A673 (cell line): ENCODE results near the gene RPS21. TPM values are rescaled to one million over a fixed set of nuclear protein-coding genes. Genes with fewer than 3 reads are reported as not detected.

Source experiments
- BruUV-seq: library from RNA; stranded (reverse); fragments of 400-500 nt; replicated peaks from 2 replicates; lab custom pipeline; 2021; lab: Mats Ljungman, UMichigan
- CTCF ChIA-PET: fragments of 300-600 bp; sonication (Branson Sonifier 250); formaldehyde crosslinking; loops from one replicate; lab custom pipeline; 2022; ENCODE audit warnings: antibody characterized with exemption; lab: Charles Lee
- POLR2A ChIA-PET: fragments of 300-600 bp; sonication (Branson Sonifier 250); formaldehyde crosslinking; loops from one replicate; lab custom pipeline; 2022; ENCODE audit warnings: antibody characterized with exemption; ENCODE audit not compliant: low non-redundant PET; lab: Charles Lee
- DNase-seq: peaks from one replicate; pipeline ENCODE4 v3.0.0-alpha.2; 2015; ENCODE audit warnings: low spot score
- H3K27ac ChIP-seq: fragments of 200-600 bp; sonication (generic); 2 replicates; pipeline ENCODE4 v1.5.1; 2016; ENCODE audit warnings: mixed run types, low read depth, mild to moderate bottlenecking, mixed read lengths, antibody characterized with exemption, low read length; ENCODE audit not compliant: poor library complexity, severe bottlenecking
- H3K27me3 ChIP-seq: fragments of 200-600 bp; sonication (generic); replicated peaks from 2 replicates; pipeline ENCODE4 v1.6.1; 2017; ENCODE audit warnings: mixed run types, low read depth, mild to moderate bottlenecking, mixed read lengths, antibody characterized with exemption, low read length; ENCODE audit not compliant: insufficient read depth, poor library complexity
- H3K36me3 ChIP-seq: fragments of 200-600 bp; sonication (generic); 2 replicates; pipeline ENCODE4 v1.6.1; 2016; ENCODE audit warnings: mixed run types, mild to moderate bottlenecking, mixed read lengths, antibody characterized with exemption, low read length; ENCODE audit not compliant: insufficient read depth, poor library complexity, severe bottlenecking
- H3K4me1 ChIP-seq: fragments of 200-600 bp; sonication (generic); 2 replicates; pipeline ENCODE4 v1.6.1; 2017; ENCODE audit warnings: mixed run types, mild to moderate bottlenecking, mixed read lengths, antibody characterized with exemption, low read length; ENCODE audit not compliant: insufficient read depth, poor library complexity, severe bottlenecking
- H3K4me3 ChIP-seq: fragments of 200-600 bp; sonication (generic); 2 replicates; pipeline ENCODE4 v1.5.1; 2016; ENCODE audit warnings: low read depth, mixed run types, mild to moderate bottlenecking, mixed read lengths, low read length; ENCODE audit not compliant: poor library complexity, severe bottlenecking
- H3K9me3 ChIP-seq: fragments of 200-600 bp; sonication (generic); 2 replicates; pipeline ENCODE4 v1.6.1; 2016; ENCODE audit warnings: mixed run types, low read depth, mild to moderate bottlenecking, mixed read lengths, antibody characterized with exemption, low read length; ENCODE audit not compliant: poor library complexity, severe bottlenecking
- CTCF ChIP-seq: fragments of 300-800, 200-600 bp; sonication (generic); conservative IDR thresholded peaks from 2 replicates; pipeline ENCODE4 v1.5.1; 2017; ENCODE audit warnings: low read depth, mild to moderate bottlenecking, antibody characterized with exemption, low read length, moderate library complexity, mixed read lengths
- EZH2 ChIP-seq: fragments of 200-600 bp; sonication (generic); IDR thresholded peaks from 2 replicates; pipeline ENCODE4 v1.6.1; 2017; ENCODE audit warnings: borderline replicate concordance, low read depth, mild to moderate bottlenecking, mixed read lengths, antibody characterized with exemption, low read length; ENCODE audit not compliant: poor library complexity, severe bottlenecking
- intact Hi-C: fragments of 100-400 bp; cut with micrococcal nuclease; formaldehyde crosslinking; loops from one replicate; pipeline ENCODE4 v1.10.0; 2022; ENCODE audit not compliant: unreplicated experiment
- total RNA-seq: library from RNA; stranded (reverse); gene quantifications from 2 replicates; pipeline ENCODE4 v1.2.3, GENCODE V29; 2021

RPS21 gene
- total RNA-seq, 1 experiment from 2014 or later, result 1,506 TPM

GRCh38 chr20:62359491-62360121 lies 27.3 kb upstream of the RPS21 start:
- Histone ChIP-seq H3K9me3 (no peaks in the 10 kb centered on the region), H3K27me3 (no peaks in the 10 kb centered on the region), H3K27ac (no peak overlapping the region), H3K4me3 (no peak overlapping the region), H3K36me3 (no peaks in the 10 kb centered on the region), H3K4me1 (no peaks in the 10 kb centered on the region)
- BruUV-seq, result no TSS peak
- intact Hi-C loops, result no loop called here
- CTCF ChIA-PET, result no interaction called here
- POLR2A ChIA-PET, result no interaction called here
- DNase-seq, result no peak
- TF ChIP-seq CTCF (no peak), EZH2 (no peak)

- no peak for DNase-seq
- H3K4me1 ChIP-seq, result peaks cover 8% of the 10 kb centered on the region
- CTCF ChIA-PET, result no interaction called here
These were observed 25.8 kb upstream of the RPS21 start for GRCh38 chr20:62360854-62361798.

More at GRCh38 chr20:62360854-62361798, 25.8 kb upstream of the RPS21 start:
- no peak overlapping the region for H3K27ac ChIP-seq
- H3K9me3 ChIP-seq, result no peaks in the 10 kb centered on the region
- H3K27me3 ChIP-seq, result peaks cover 2% of the 10 kb centered on the region
- intact Hi-C loops, result no loop called here
- POLR2A ChIA-PET, result no interaction called here
- H3K36me3 ChIP-seq, result no peaks in the 10 kb centered on the region
- H3K4me3 ChIP-seq, result no peak overlapping the region
- TF ChIP-seq CTCF, result no peak
- TF ChIP-seq EZH2, result no peak
- BruUV-seq, result no TSS peak
